ENCODE results near the gene CYFIP1. TPM values are rescaled to one million over a fixed set of nuclear protein-coding genes. Genes with fewer than 3 reads are reported as not detected.

The CYFIP1 gene
- total and polyA plus RNA-seq, 2 of the 13 experiments (the other 11 are each of a cell fraction or from before 2014, with no cell fraction given): 38.1 to 58.3 TPM

GRCh38 chr15:22922003-22922402, 58.2 kb downstream of the CYFIP1 start:
- no peak overlapping the region for H3K4me2 ChIP-seq (ENCODE audit: low read depth, low read length)
- no peaks in the 10 kb centered on the region for H3K4me1 ChIP-seq (ENCODE audit: insufficient read depth, low read length)
- ChIA-PET CTCF (ENCODE audit: low intra/inter-chr PET ratio, low total read pairs) (no interaction called here), POLR2A (no interaction called here)
- no peaks in the 10 kb centered on the region for H3K9me3 ChIP-seq (ENCODE audit: low read length)
- peaks cover 7 to 8% of the 10 kb centered on the region in 2 experiments; a peak in 4 of 5 replicates for H3K36me3 ChIP-seq (replicated peaks in 1 of 2; ENCODE audit: control insufficient read depth in 1 of 2, insufficient read depth in 2 of 2, low read length in 2 of 2)
- H3K27ac ChIP-seq (ENCODE audit: extremely low read length, insufficient read depth, low read length): no peak overlapping the region
- intact Hi-C loops (cut with micrococcal nuclease; ENCODE audit: unreplicated experiment): no loop called here
- H3K9ac ChIP-seq (ENCODE audit: insufficient read depth, low read depth, low read length): no peak overlapping the region
- in situ Hi-C loops (cut with HindIII; ENCODE audit: extremely low pct_ligation_motif_present, low pct_unique_long_range_greater_than_20kb): no loop called here
- no peak overlapping the region for H3K4me3 ChIP-seq (replicated peaks in 1 of 3; ENCODE audit: insufficient read depth in 1 of 3, low read depth in 2 of 3, low read length in 3 of 3)
- FAIRE-seq: no peak
- no TSS peak for BruUV-seq (replicated peaks)
- peak; percentile 45; the same call in 1 of the 2 replicates for TF ChIP-seq ZNF652 (CRISPR knock-in tag; IDR thresholded peaks at IDR 0.05; ENCODE audit: borderline replicate concordance, low read depth)
- TF ChIP-seq ARID3A (IDR thresholded peaks at IDR 0.05; ENCODE audit: low read depth, low read length): no peak
- no peak overlapping the region for H2AFZ ChIP-seq (ENCODE audit: low read length)
- WGBS (ENCODE audit: low lambda C conversion rate): 100% methylated on average over 2 of the region's 5 CpGs
- ATAC-seq: peak; percentile 41; the same call in 2 of the 3 replicates
- H4K20me1 ChIP-seq (ENCODE audit: insufficient read depth, low read length): no peaks in the 10 kb centered on the region
- no peak for DNase-seq (ENCODE audit: low spot score)
- no peaks in the 10 kb centered on the region for H3K27me3 ChIP-seq (ENCODE audit: control insufficient read depth in 1 of 2, insufficient read depth in 2 of 2, low read length in 2 of 2)
- no peaks in the 10 kb centered on the region for H3K79me2 ChIP-seq (ENCODE audit: insufficient read depth, low read length)

- no peak overlapping the region for H3K9ac ChIP-seq (ENCODE audit: insufficient read depth, low read depth, low read length)
- peaks cover 7 to 19% of the 10 kb centered on the region in 2 experiments; a peak in 4 of 5 replicates for H3K36me3 ChIP-seq (replicated peaks in 1 of 2; ENCODE audit: control insufficient read depth in 1 of 2, insufficient read depth in 2 of 2, low read length in 2 of 2)
- ATAC-seq: no peak
- WGBS (ENCODE audit: low lambda C conversion rate): 74% methylated on average over 3 of the region's 3 CpGs
- no peaks in the 10 kb centered on the region for H3K79me2 ChIP-seq (ENCODE audit: insufficient read depth, low read length)
- FAIRE-seq: no peak
- intact Hi-C loops (cut with micrococcal nuclease; ENCODE audit: unreplicated experiment): no loop called here
- H3K27me3 ChIP-seq (ENCODE audit: control insufficient read depth in 1 of 2, insufficient read depth in 2 of 2, low read length in 2 of 2): no peaks in the 10 kb centered on the region
- H4K20me1 ChIP-seq (ENCODE audit: insufficient read depth, low read length): no peaks in the 10 kb centered on the region
- H3K4me1 ChIP-seq (ENCODE audit: insufficient read depth, low read length): no peaks in the 10 kb centered on the region
- ChIA-PET POLR2A (no interaction called here), CTCF (ENCODE audit: low intra/inter-chr PET ratio, low total read pairs) (no interaction called here)
- TF ChIP-seq ZNF383 (CRISPR knock-in tag; IDR thresholded peaks at IDR 0.05; ENCODE audit: borderline replicate concordance): no peak
- no peak for TF ChIP-seq ZNF331 (CRISPR knock-in tag; IDR thresholded peaks at IDR 0.05)
- no peak for TF ChIP-seq ZNF33B (CRISPR knock-in tag; IDR thresholded peaks at IDR 0.05)
- no peak for TF ChIP-seq GABPA (IDR thresholded peaks at IDR 0.05; ENCODE audit: low read depth, low read length)
- no peak for TF ChIP-seq GABPA (CRISPR knock-in tag; IDR thresholded peaks at IDR 0.05; ENCODE audit: low read depth)
- TF ChIP-seq SUZ12 (IDR thresholded peaks at IDR 0.05; ENCODE audit: low read depth, low read length): no peak
- no peak for TF ChIP-seq TBP (CRISPR knock-in tag; IDR thresholded peaks at IDR 0.05)
- TF ChIP-seq ZNF576 (CRISPR knock-in tag; IDR thresholded peaks at IDR 0.05): no peak
- DNase-seq (ENCODE audit: low spot score): no peak
- H3K27ac ChIP-seq (ENCODE audit: extremely low read length, insufficient read depth, low read length): no peak overlapping the region
- no TSS peak for BruUV-seq (replicated peaks)
- H3K4me3 ChIP-seq (replicated peaks in 1 of 3; ENCODE audit: insufficient read depth in 1 of 3, low read depth in 2 of 3, low read length in 3 of 3): no peak overlapping the region
- in situ Hi-C loops (cut with HindIII; ENCODE audit: extremely low pct_ligation_motif_present, low pct_unique_long_range_greater_than_20kb): no loop called here
- H3K9me3 ChIP-seq (ENCODE audit: low read length): no peaks in the 10 kb centered on the region
- no peak overlapping the region for H3K4me2 ChIP-seq (ENCODE audit: low read depth, low read length)
- no peak overlapping the region for H2AFZ ChIP-seq (ENCODE audit: low read length)
Observed at GRCh38 chr15:22919171-22919570, 61.0 kb downstream of the CYFIP1 start.
